ENCODE measurements around the gene PFKFB2.

The PFKFB2 gene

GRCh38 chr1:207010726-207011125 is 42.3 kb upstream of the PFKFB2 start:
- no peak for TF ChIP-seq CTCF (IDR thresholded peaks at IDR 0.05)

- no peak for TF ChIP-seq CTCF (IDR thresholded peaks at IDR 0.05)
Measured at GRCh38 chr1:207013321-207014085, 39.6 kb upstream of the PFKFB2 start.

- no peak for TF ChIP-seq CTCF (IDR thresholded peaks at IDR 0.05)
Measured at GRCh38 chr1:207014728-207015127, 38.3 kb upstream of the PFKFB2 start.

- TF ChIP-seq CTCF (IDR thresholded peaks at IDR 0.05), result no peak
Measured at GRCh38 chr1:207015791-207016190, 37.3 kb upstream of the PFKFB2 start.

GRCh38 chr1:207017615-207018559 is 35.2 kb upstream of the PFKFB2 start:
- TF ChIP-seq CTCF (IDR thresholded peaks at IDR 0.05), result no peak

GRCh38 chr1:207018707-207019106 is 34.4 kb upstream of the PFKFB2 start:
- TF ChIP-seq CTCF (IDR thresholded peaks at IDR 0.05), result no peak

- no peak for TF ChIP-seq CTCF (IDR thresholded peaks at IDR 0.05)
Measured at GRCh38 chr1:207019161-207019560, 33.9 kb upstream of the PFKFB2 start.

All from LNCAP (cell line).